ENCODE results near the gene SLC8A1. TPM values are rescaled to one million over a fixed set of nuclear protein-coding genes. Genes with fewer than 3 reads are reported as not detected.

SLC8A1 gene
- total RNA-seq, 2 donors from 2014 or later, result 4.7 to 6.3 TPM

DNA sequence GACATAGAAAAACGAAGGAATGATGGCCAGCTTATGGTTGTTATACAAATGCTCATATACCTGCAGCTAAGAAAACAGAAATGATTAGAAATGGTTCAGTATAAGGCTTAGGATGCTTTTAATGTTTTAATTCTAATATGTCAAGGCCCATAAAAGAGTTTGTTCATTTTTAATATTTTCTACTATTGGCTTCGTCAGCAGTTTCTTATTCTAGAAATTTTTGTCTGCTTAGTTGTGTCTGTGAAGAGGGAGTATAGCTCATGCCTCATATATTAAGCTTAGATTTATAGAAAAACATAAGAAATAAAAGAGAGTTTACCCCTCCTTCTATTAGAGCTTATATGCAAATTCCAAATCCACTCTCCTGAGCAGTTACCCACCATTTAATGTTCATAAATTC lies 292.6 kb downstream of the SLC8A1 start:
- Histone ChIP-seq H3K36me3 (ENCODE audit: control insufficient read depth, insufficient read depth, low read length) (no peaks in the 10 kb centered on the region), H3K4me1 (ENCODE audit: control insufficient read depth, insufficient read depth, low read length) (no peaks in the 10 kb centered on the region), H3K4me3 (ENCODE audit: low read length) (no peak overlapping the region), H3K9me3 (ENCODE audit: control insufficient read depth, low read length) (no peaks in the 10 kb centered on the region), H3K9ac (ENCODE audit: extremely low read depth, low read length, poor library complexity, severe bottlenecking) (no peak overlapping the region), H3K27ac (ENCODE audit: low read depth, low read length) (no peak overlapping the region), H3K27me3 (ENCODE audit: control insufficient read depth, insufficient read depth, low read length, poor library complexity, severe bottlenecking) (no peaks in the 10 kb centered on the region)
- TF ChIP-seq, protein P1, sequence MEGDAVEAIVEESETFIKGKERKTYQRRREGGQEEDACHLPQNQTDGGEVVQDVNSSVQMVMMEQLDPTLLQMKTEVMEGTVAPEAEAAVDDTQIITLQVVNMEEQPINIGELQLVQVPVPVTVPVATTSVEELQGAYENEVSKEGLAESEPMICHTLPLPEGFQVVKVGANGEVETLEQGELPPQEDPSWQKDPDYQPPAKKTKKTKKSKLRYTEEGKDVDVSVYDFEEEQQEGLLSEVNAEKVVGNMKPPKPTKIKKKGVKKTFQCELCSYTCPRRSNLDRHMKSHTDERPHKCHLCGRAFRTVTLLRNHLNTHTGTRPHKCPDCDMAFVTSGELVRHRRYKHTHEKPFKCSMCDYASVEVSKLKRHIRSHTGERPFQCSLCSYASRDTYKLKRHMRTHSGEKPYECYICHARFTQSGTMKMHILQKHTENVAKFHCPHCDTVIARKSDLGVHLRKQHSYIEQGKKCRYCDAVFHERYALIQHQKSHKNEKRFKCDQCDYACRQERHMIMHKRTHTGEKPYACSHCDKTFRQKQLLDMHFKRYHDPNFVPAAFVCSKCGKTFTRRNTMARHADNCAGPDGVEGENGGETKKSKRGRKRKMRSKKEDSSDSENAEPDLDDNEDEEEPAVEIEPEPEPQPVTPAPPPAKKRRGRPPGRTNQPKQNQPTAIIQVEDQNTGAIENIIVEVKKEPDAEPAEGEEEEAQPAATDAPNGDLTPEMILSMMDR (conservative IDR thresholded peaks at IDR 0.05), result no peak
- WGBS, 2 experiments (ENCODE audit: insufficient coverage in 1 of 2, insufficient read length in 1 of 2), result 71 to 100% methylated on average over 1 of the region's 2 CpGs
- Mint-ChIP-seq H3K4me3 (no peak overlapping the region), H3K36me3 (ENCODE audit: low read depth) (no peaks in the 10 kb centered on the region), H3K27me3 (ENCODE audit: insufficient read depth) (no peaks in the 10 kb centered on the region), H3K9me3 (no peaks in the 10 kb centered on the region), H3K4me1 (no peaks in the 10 kb centered on the region), H3K27ac (no peak overlapping the region)
- DNase-seq, result no peak

DNA sequence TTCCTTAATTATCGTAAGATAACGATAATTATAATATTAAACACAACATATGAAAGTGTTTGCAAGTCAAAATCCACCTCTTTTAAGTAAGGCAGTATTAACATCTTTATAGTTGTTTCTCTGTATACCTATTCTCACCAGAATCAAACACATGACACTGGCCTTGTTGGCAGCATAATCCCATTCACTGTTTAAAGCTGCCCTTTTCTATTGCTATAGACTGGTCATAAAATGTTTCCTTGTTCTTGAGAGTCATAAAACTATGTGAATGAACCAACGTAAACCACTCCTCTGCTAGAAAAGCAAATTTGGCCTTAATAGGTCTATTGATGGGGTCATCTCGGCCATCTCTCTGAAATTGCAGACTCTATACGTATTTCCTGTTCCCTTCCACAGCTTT lies 293.1 kb downstream of the SLC8A1 start:
- Mint-ChIP-seq H3K4me1 (no peaks in the 10 kb centered on the region), H3K27ac (no peak overlapping the region), H3K9me3 (no peaks in the 10 kb centered on the region), H3K27me3 (ENCODE audit: insufficient read depth) (no peaks in the 10 kb centered on the region), H3K4me3 (no peak overlapping the region), H3K36me3 (ENCODE audit: low read depth) (no peaks in the 10 kb centered on the region)
- no peaks in the 10 kb centered on the region for H3K27me3 ChIP-seq (ENCODE audit: control insufficient read depth, insufficient read depth, low read length, poor library complexity, severe bottlenecking)
- no peak overlapping the region for H3K4me3 ChIP-seq (ENCODE audit: low read length)
- 91 to 93% methylated on average over 2 to 5 of the region's 5 CpGs for WGBS, 2 experiments (ENCODE audit: insufficient coverage in 1 of 2, insufficient read length in 1 of 2)
- no peaks in the 10 kb centered on the region for H3K4me1 ChIP-seq (ENCODE audit: control insufficient read depth, insufficient read depth, low read length)
- no peaks in the 10 kb centered on the region for H3K36me3 ChIP-seq (ENCODE audit: control insufficient read depth, insufficient read depth, low read length)
- H3K9me3 ChIP-seq (ENCODE audit: control insufficient read depth, low read length), result no peaks in the 10 kb centered on the region
- TF ChIP-seq, protein P1 (conservative IDR thresholded peaks at IDR 0.05), result no peak
- no peak overlapping the region for H3K27ac ChIP-seq (ENCODE audit: low read depth, low read length)
- H3K9ac ChIP-seq (ENCODE audit: extremely low read depth, low read length, poor library complexity, severe bottlenecking), result no peak overlapping the region
- no peak for DNase-seq

DNA sequence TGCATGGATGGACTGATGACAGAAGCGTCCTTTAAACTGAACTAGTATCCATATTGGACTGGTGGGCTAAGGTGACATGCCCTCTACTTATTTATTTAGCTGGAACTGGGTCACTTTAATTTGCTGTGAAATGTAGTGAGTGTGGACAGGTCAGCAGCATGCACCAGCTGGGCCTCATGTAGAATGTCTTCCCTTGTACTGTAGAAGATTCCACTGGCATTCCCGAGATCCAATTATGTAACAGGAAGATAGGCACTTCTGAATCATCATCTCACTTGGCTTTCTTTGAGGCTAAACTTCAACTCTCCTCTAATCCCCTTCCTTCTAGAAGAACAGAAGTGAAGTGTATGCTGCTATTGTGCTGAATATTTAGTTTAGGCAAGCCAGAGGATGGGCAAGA lies 296.2 kb downstream of the SLC8A1 start:
- TF ChIP-seq, protein P1 (conservative IDR thresholded peaks at IDR 0.05), result no peak
- Mint-ChIP-seq H3K27me3 (ENCODE audit: insufficient read depth) (no peaks in the 10 kb centered on the region), H3K27ac (no peak overlapping the region), H3K9me3 (no peaks in the 10 kb centered on the region), H3K36me3 (ENCODE audit: low read depth) (no peaks in the 10 kb centered on the region), H3K4me3 (no peak overlapping the region), H3K4me1 (no peaks in the 10 kb centered on the region)
- Histone ChIP-seq H3K4me1 (ENCODE audit: control insufficient read depth, insufficient read depth, low read length) (no peaks in the 10 kb centered on the region), H3K27ac (ENCODE audit: low read depth, low read length) (no peak overlapping the region), H3K4me3 (ENCODE audit: low read length) (no peak overlapping the region), H3K9ac (ENCODE audit: extremely low read depth, low read length, poor library complexity, severe bottlenecking) (no peak overlapping the region), H3K36me3 (ENCODE audit: control insufficient read depth, insufficient read depth, low read length) (no peaks in the 10 kb centered on the region), H3K27me3 (ENCODE audit: control insufficient read depth, insufficient read depth, low read length, poor library complexity, severe bottlenecking) (no peaks in the 10 kb centered on the region), H3K9me3 (ENCODE audit: control insufficient read depth, low read length) (no peaks in the 10 kb centered on the region)
- no peak for DNase-seq
- WGBS, 2 experiments (ENCODE audit: insufficient coverage in 1 of 2, insufficient read length in 1 of 2), result 92 to 94% methylated on average over 2 of the region's 2 CpGs
